ENCODE measurements around the gene TMEM175.

DNA sequence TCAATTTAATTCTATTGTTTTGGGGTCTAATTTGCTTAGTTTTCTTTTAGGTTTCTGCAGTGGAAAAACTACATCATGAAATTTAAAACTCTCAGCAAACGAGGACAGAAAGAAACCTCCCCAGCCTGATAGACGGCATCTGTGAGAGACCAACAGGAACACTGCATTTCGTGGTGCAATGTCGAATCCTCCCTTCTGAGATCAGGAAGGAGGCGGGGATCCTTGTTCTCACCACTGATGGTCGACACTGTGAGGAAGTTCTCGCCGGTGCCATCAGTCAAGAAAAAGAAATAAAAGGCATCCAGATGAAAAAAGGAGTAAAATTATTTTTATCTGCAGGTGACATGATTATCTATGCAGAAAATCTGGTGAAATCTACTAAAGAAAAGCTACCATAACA is 16.7 kb upstream of the TMEM175 start:
- TF ChIP-seq, protein P1, sequence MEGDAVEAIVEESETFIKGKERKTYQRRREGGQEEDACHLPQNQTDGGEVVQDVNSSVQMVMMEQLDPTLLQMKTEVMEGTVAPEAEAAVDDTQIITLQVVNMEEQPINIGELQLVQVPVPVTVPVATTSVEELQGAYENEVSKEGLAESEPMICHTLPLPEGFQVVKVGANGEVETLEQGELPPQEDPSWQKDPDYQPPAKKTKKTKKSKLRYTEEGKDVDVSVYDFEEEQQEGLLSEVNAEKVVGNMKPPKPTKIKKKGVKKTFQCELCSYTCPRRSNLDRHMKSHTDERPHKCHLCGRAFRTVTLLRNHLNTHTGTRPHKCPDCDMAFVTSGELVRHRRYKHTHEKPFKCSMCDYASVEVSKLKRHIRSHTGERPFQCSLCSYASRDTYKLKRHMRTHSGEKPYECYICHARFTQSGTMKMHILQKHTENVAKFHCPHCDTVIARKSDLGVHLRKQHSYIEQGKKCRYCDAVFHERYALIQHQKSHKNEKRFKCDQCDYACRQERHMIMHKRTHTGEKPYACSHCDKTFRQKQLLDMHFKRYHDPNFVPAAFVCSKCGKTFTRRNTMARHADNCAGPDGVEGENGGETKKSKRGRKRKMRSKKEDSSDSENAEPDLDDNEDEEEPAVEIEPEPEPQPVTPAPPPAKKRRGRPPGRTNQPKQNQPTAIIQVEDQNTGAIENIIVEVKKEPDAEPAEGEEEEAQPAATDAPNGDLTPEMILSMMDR (optimal IDR thresholded peaks at IDR 0.05 in 1 of 3, IDR thresholded peaks at IDR 0.05 in 1 of 3, conservative IDR thresholded peaks at IDR 0.05 in 1 of 3; ENCODE audit: extremely low read depth in 1 of 3, insufficient read depth in 2 of 3, low read length in 3 of 3): no peak
- TF ChIP-seq EZH2 (IDR thresholded peaks at IDR 0.05; ENCODE audit: low read length): no peak
